T-helper 1 cell treated with Interleukin-12 subunit alpha and Interleukin-12 subunit beta and Interleukin-4 antibody, amounts not matched to agents 30 μg/mL and 1 μg/mL, for 36 hours (primary cell): ENCODE results near the gene ACOD1.
"Not testable (repeated sequence)": the region's sequence is repeated elsewhere in the genome, so short reads cannot be mapped to it uniquely, and the experiment has no call there.

Experiments used
- H3K27ac Mint-ChIP-seq: one replicate; pipeline ENCODE4 v1.8.0; 2021; ENCODE audit warnings: mild to moderate bottlenecking, mixed read lengths
- H3K27me3 Mint-ChIP-seq: one replicate; pipeline ENCODE4 v1.8.0; 2021; ENCODE audit warnings: low read depth, mixed read lengths
- H3K36me3 Mint-ChIP-seq: one replicate; pipeline ENCODE4 v1.8.0; 2021; ENCODE audit warnings: low read depth, mixed read lengths
- H3K4me1 Mint-ChIP-seq: one replicate; pipeline ENCODE4 v1.8.0; 2021; ENCODE audit warnings: low read depth, mixed read lengths
- H3K4me3 Mint-ChIP-seq: one replicate; pipeline ENCODE4 v1.8.0; 2021; ENCODE audit warnings: mild to moderate bottlenecking, moderate library complexity, mixed read lengths
- H3K9me3 Mint-ChIP-seq: one replicate; pipeline ENCODE4 v1.8.0; 2021; ENCODE audit warnings: mixed read lengths

The ACOD1 gene

GRCh38 chr13:76934671-76935070, 13.6 kb upstream of the ACOD1 start:
- Mint-ChIP-seq H3K4me3 (no peak overlapping the region), H3K36me3 (no peaks in the 10 kb centered on the region), H3K27ac (no peak overlapping the region), H3K27me3 (no peaks in the 10 kb centered on the region), H3K9me3 (peaks cover 4% of the 10 kb centered on the region), H3K4me1 (no peaks in the 10 kb centered on the region)

- H3K27me3 Mint-ChIP-seq = no peaks in the 10 kb centered on the region
- H3K4me3 Mint-ChIP-seq = no peak overlapping the region
- no peaks in the 10 kb centered on the region for H3K9me3 Mint-ChIP-seq
- no peak overlapping the region for H3K27ac Mint-ChIP-seq
- H3K4me1 Mint-ChIP-seq = no peaks in the 10 kb centered on the region
- H3K36me3 Mint-ChIP-seq = no peaks in the 10 kb centered on the region
Measured at GRCh38 chr13:76936763-76937162, 11.5 kb upstream of the ACOD1 start.

GRCh38 chr13:76937281-76937820, 11.0 kb upstream of the ACOD1 start:
- Mint-ChIP-seq H3K4me1 (no peaks in the 10 kb centered on the region), H3K9me3 (no peaks in the 10 kb centered on the region), H3K4me3 (no peak overlapping the region), H3K27me3 (no peaks in the 10 kb centered on the region), H3K36me3 (no peaks in the 10 kb centered on the region), H3K27ac (no peak overlapping the region)

- no peaks in the 10 kb centered on the region for H3K9me3 Mint-ChIP-seq
- no peaks in the 10 kb centered on the region for H3K4me1 Mint-ChIP-seq
- H3K4me3 Mint-ChIP-seq = no peak overlapping the region
- no peak overlapping the region for H3K27ac Mint-ChIP-seq
- H3K36me3 Mint-ChIP-seq = no peaks in the 10 kb centered on the region
- H3K27me3 Mint-ChIP-seq = no peaks in the 10 kb centered on the region
Measured at GRCh38 chr13:76939215-76939614, 9.1 kb upstream of the ACOD1 start.

GRCh38 chr13:76942363-76942762, 5.9 kb upstream of the ACOD1 start:
- H3K27ac Mint-ChIP-seq = no peak overlapping the region
- no peaks in the 10 kb centered on the region for H3K27me3 Mint-ChIP-seq
- no peaks in the 10 kb centered on the region for H3K36me3 Mint-ChIP-seq
- no peaks in the 10 kb centered on the region for H3K9me3 Mint-ChIP-seq
- H3K4me3 Mint-ChIP-seq = no peak overlapping the region
- H3K4me1 Mint-ChIP-seq = no peaks in the 10 kb centered on the region

GRCh38 chr13:76943646-76944045, 4.7 kb upstream of the ACOD1 start:
- H3K4me3 Mint-ChIP-seq = no peak overlapping the region
- no peak overlapping the region for H3K27ac Mint-ChIP-seq
- no peaks in the 10 kb centered on the region for H3K27me3 Mint-ChIP-seq
- no peaks in the 10 kb centered on the region for H3K36me3 Mint-ChIP-seq
- no peaks in the 10 kb centered on the region for H3K9me3 Mint-ChIP-seq
- H3K4me1 Mint-ChIP-seq = no peaks in the 10 kb centered on the region

GRCh38 chr13:76944456-76944855, 3.9 kb upstream of the ACOD1 start:
- Mint-ChIP-seq H3K27me3 (no peaks in the 10 kb centered on the region), H3K36me3 (no peaks in the 10 kb centered on the region), H3K4me1 (no peaks in the 10 kb centered on the region), H3K9me3 (no peaks in the 10 kb centered on the region), H3K27ac (no peak overlapping the region), H3K4me3 (no peak overlapping the region)

GRCh38 chr13:76950101-76950500, 1.8 kb downstream of the ACOD1 start:
- H3K27me3 Mint-ChIP-seq = peaks cover 5% of the 10 kb centered on the region
- no peak overlapping the region for H3K27ac Mint-ChIP-seq
- H3K9me3 Mint-ChIP-seq = no peaks in the 10 kb centered on the region
- no peaks in the 10 kb centered on the region for H3K4me1 Mint-ChIP-seq
- no peaks in the 10 kb centered on the region for H3K36me3 Mint-ChIP-seq
- no peak overlapping the region for H3K4me3 Mint-ChIP-seq

- Mint-ChIP-seq H3K4me3 (no peak overlapping the region), H3K27me3 (peaks cover 5% of the 10 kb centered on the region), H3K9me3 (peaks cover 7% of the 10 kb centered on the region), H3K4me1 (no peaks in the 10 kb centered on the region), H3K36me3 (no peaks in the 10 kb centered on the region), H3K27ac (no peak overlapping the region)
Measured at GRCh38 chr13:76953968-76954367, 5.7 kb downstream of the ACOD1 start.

GRCh38 chr13:76954538-76954937, 6.2 kb downstream of the ACOD1 start:
- Mint-ChIP-seq H3K27ac (no peak overlapping the region), H3K9me3 (peaks cover 10% of the 10 kb centered on the region), H3K36me3 (no peaks in the 10 kb centered on the region)

GRCh38 chr13:76955193-76955592, 6.9 kb downstream of the ACOD1 start:
- H3K27ac Mint-ChIP-seq = no peak overlapping the region
- no peak overlapping the region for H3K4me3 Mint-ChIP-seq
- no peaks in the 10 kb centered on the region for H3K36me3 Mint-ChIP-seq
- H3K27me3 Mint-ChIP-seq = peaks cover 5% of the 10 kb centered on the region
- peaks cover 12% of the 10 kb centered on the region for H3K9me3 Mint-ChIP-seq
- H3K4me1 Mint-ChIP-seq = no peaks in the 10 kb centered on the region

More at GRCh38 chr13:76954538-76954937, 6.2 kb downstream of the ACOD1 start:
- no peaks in the 10 kb centered on the region for H3K4me1 Mint-ChIP-seq
- H3K27me3 Mint-ChIP-seq = peaks cover 5% of the 10 kb centered on the region
- no peak overlapping the region for H3K4me3 Mint-ChIP-seq

- Mint-ChIP-seq H3K4me3 (no peak overlapping the region), H3K27me3 (peaks cover 3% of the 10 kb centered on the region), H3K36me3 (no peaks in the 10 kb centered on the region), H3K4me1 (no peaks in the 10 kb centered on the region), H3K27ac (no peak overlapping the region), H3K9me3 (peaks cover 16% of the 10 kb centered on the region)
Measured at GRCh38 chr13:76955661-76956060, 7.3 kb downstream of the ACOD1 start.

GRCh38 chr13:76958841-76959432, 10.6 kb downstream of the ACOD1 start:
- no peak overlapping the region for H3K27ac Mint-ChIP-seq
- H3K27me3 Mint-ChIP-seq = no peaks in the 10 kb centered on the region
- H3K4me1 Mint-ChIP-seq = no peaks in the 10 kb centered on the region
- H3K9me3 Mint-ChIP-seq = peaks cover 25% of the 10 kb centered on the region
- no peaks in the 10 kb centered on the region for H3K36me3 Mint-ChIP-seq
- no peak overlapping the region for H3K4me3 Mint-ChIP-seq

GRCh38 chr13:76959734-76960133, 11.4 kb downstream of the ACOD1 start:
- H3K4me3 Mint-ChIP-seq = not testable (repeated sequence)
- H3K9me3 Mint-ChIP-seq = peaks cover 25% of the 10 kb centered on the region

GRCh38 chr13:76965759-76966421, 17.6 kb downstream of the ACOD1 start:
- H3K4me1 Mint-ChIP-seq = no peaks in the 10 kb centered on the region
- H3K4me3 Mint-ChIP-seq = no peak overlapping the region
- H3K9me3 Mint-ChIP-seq = peaks cover 6% of the 10 kb centered on the region
- no peak overlapping the region for H3K27ac Mint-ChIP-seq
- H3K36me3 Mint-ChIP-seq = no peaks in the 10 kb centered on the region
- peaks cover 5% of the 10 kb centered on the region for H3K27me3 Mint-ChIP-seq

More at GRCh38 chr13:76959734-76960133, 11.4 kb downstream of the ACOD1 start:
- not testable (repeated sequence) for H3K36me3 Mint-ChIP-seq, H3K27me3 Mint-ChIP-seq, H3K4me1 Mint-ChIP-seq, H3K27ac Mint-ChIP-seq
